GM12878 (cell line): Measurements from ENCODE around the gene TNP2. TPM values are rescaled to one million over a fixed set of nuclear protein-coding genes. Genes with fewer than 3 reads are reported as not detected.

ENCODE experiments used
- ASH2L ChIP-seq: fragments of 300-600, 200-600 bp; sonication (generic); IDR thresholded peaks from 2 replicates; pipeline ENCODE4 v1.6.1; 2017; ENCODE audit warnings: low read depth, mild to moderate bottlenecking, borderline replicate concordance
- BACH1 ChIP-seq: fragments of 450-650 bp; IDR thresholded peaks from 2 replicates; pipeline ENCODE4 v1.6.1; 2017; ENCODE audit warnings: mild to moderate bottlenecking, borderline replicate concordance
- BMI1 ChIP-seq: fragments of 450-650 bp; IDR thresholded peaks from 2 replicates; pipeline ENCODE4 v1.6.1; 2016; ENCODE audit warnings: mild to moderate bottlenecking, moderate library complexity, borderline replicate concordance
- CHD1 ChIP-seq: IDR thresholded peaks from 2 replicates; pipeline ENCODE4 v1.6.1; 2012; ENCODE audit warnings: low read depth, low read length, improper control_type of control experiment
- CHD4 ChIP-seq: fragments of 200-600 bp; sonication (generic); IDR thresholded peaks from 2 replicates; pipeline ENCODE4 v1.6.1; 2016; ENCODE audit warnings: mild to moderate bottlenecking
- CREB1 ChIP-seq: IDR thresholded peaks from 2 replicates; pipeline ENCODE4 v1.6.1; 2012; ENCODE audit warnings: low read depth, mild to moderate bottlenecking, inconsistent platforms
- IKZF2 ChIP-seq, 2 experiments: fragments of 450-650 bp; IDR thresholded peaks; 2 replicates each; pipeline ENCODE4 v1.6.1; 2017; ENCODE audit warnings: mild to moderate bottlenecking in 2 of 2, moderate library complexity in 2 of 2
- KDM1A ChIP-seq: fragments of 200-600 bp; sonication (generic); IDR thresholded peaks from 2 replicates; pipeline ENCODE4 v1.6.1; 2016; ENCODE audit warnings: borderline replicate concordance
- NFXL1 ChIP-seq: fragments of 450-650 bp; IDR thresholded peaks from 2 replicates; pipeline ENCODE4 v1.6.1; 2017; ENCODE audit warnings: antibody characterized with exemption, mild to moderate bottlenecking, borderline replicate concordance
- PKNOX1 ChIP-seq: fragments of 450-650 bp; IDR thresholded peaks from 2 replicates; pipeline ENCODE4 v1.6.1; 2016; ENCODE audit warnings: mild to moderate bottlenecking
- POLR2A ChIP-seq: IDR thresholded peaks from 2 replicates; pipeline ENCODE4 v1.6.1; 2011; ENCODE audit warnings: low read depth, mild to moderate bottlenecking, low read length
- POLR2AphosphoS5 ChIP-seq: IDR thresholded peaks from 2 replicates; pipeline ENCODE4 v1.6.1; 2011; ENCODE audit warnings: mild to moderate bottlenecking, low read length, inconsistent platforms
- POU2F2 ChIP-seq: IDR thresholded peaks from 3 replicates; pipeline ENCODE4 v1.6.1; 2011; ENCODE audit warnings: low read depth, mild to moderate bottlenecking, low read length, borderline replicate concordance
- RAD21 ChIP-seq: IDR thresholded peaks from 2 replicates; pipeline ENCODE4 v1.6.1; 2011; ENCODE audit warnings: mild to moderate bottlenecking, low read depth, low read length, moderate library complexity; ENCODE audit not compliant: insufficient read depth
- RFX5 ChIP-seq: IDR thresholded peaks from 2 replicates; pipeline ENCODE4 v1.6.1; 2011; ENCODE audit warnings: low read depth, low read length, improper control_type of control experiment
- RUNX3 ChIP-seq: IDR thresholded peaks from 2 replicates; pipeline ENCODE4 v1.6.1; 2012; ENCODE audit warnings: low read length, inconsistent platforms
- STAT3 ChIP-seq: IDR thresholded peaks from 2 replicates; pipeline ENCODE4 v1.6.1; 2011; ENCODE audit warnings: low read depth, low read length, improper control_type of control experiment
- TCF7 ChIP-seq: IDR thresholded peaks from 2 replicates; pipeline ENCODE4 v1.6.1; 2014; ENCODE audit warnings: antibody characterized with exemption, borderline replicate concordance
- ZBED1 ChIP-seq: IDR thresholded peaks from 2 replicates; pipeline ENCODE4 v1.6.1; 2016; ENCODE audit warnings: borderline replicate concordance
- polyA plus RNA-seq, 11 experiments: library from polyadenylated mRNA; depleted of rRNA in 4 of 11; unstranded in 6 of 11; stranded (reverse) in 5 of 11; fragments of >200 nt; fragmentation: Nextera tagmentation in 4 of 11; fragmentation: Illumina TruSeq in 1 of 11; extraction: Ambion mirVana in 4 of 11; extraction: Trizol in 1 of 11; gene quantifications; 1 replicate in 1 of 11; 2 replicates in 10 of 11; pipeline versions ENCODE4 v1.2.1 to v1.2.3, GENCODE V29; 2011 to 2016; ENCODE audit warnings: inconsistent platforms in 2 of 11, missing spikeins in 2 of 11, low read depth in 1 of 11
- total RNA-seq, 4 experiments: library from RNA; depleted of rRNA in 3 of 4; stranded (reverse); fragments of >200 nt in 3 of 4; fragmentation: Illumina TruSeq in 1 of 4; extraction: Trizol in 1 of 4; gene quantifications; 2 replicates each; pipeline versions ENCODE4 v1.2.1 to v1.2.3, GENCODE V29; 2013 to 2021
- TF ChIP-seq, protein P1 (sequence below): IDR thresholded peaks from 2 replicates; pipeline ENCODE4 v1.6.1; 2012; ENCODE audit warnings: low read depth, low read length, improper control_type of control experiment
- TF ChIP-seq, protein P2 (sequence below): fragments of 450-650 bp; IDR thresholded peaks from 2 replicates; pipeline ENCODE4 v1.6.1; 2016; ENCODE audit warnings: mild to moderate bottlenecking, moderate library complexity, borderline replicate concordance
- TF ChIP-seq, protein P3 (sequence below): fragments of 450-650 bp; IDR thresholded peaks from 2 replicates; pipeline ENCODE4 v1.6.1; 2016; ENCODE audit warnings: mild to moderate bottlenecking
- TF ChIP-seq, protein P4 (sequence below): IDR thresholded peaks from 2 replicates; pipeline ENCODE4 v1.6.1; 2012; ENCODE audit warnings: low read length, inconsistent platforms

TNP2 gene
- total and polyA plus RNA-seq, 10 of the 15 experiments (the other 5 are each of a cell fraction or from before 2014, with no cell fraction given): not detected

DNA sequence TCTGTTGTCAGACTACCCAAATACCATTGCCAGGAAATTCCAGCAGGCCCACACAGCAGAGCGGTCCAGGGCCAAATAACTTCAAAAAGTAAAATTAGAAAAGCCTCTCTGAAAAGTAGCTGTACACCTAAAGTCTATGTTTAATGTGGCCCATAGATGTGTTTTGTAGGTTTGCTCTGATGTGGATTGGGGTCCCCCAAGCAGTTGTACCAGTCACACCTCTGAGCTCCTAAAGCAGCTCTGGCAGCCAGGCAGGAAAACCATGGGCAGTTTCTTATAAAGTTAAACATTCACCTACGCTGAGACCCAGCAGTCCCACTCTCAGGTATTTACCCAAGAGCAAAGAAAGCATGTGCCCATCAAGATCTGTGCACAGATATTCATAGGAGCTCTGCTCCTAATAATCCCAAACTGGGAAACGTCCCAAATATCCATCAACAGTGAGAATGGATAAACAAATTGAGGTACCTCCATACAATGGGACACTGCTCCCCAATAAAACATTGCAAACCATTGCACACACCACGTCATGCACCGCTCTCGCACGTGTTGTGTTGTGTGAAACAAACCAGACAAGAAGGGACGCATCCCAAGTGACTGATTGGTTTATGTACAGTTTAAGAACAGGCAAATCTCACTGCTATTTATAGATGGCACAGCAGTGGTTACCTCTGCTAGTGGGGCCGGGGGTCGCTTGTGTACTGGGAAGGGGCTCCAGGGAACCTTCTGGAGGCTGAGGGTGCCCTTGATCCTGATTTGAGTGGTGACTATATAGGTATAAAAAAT lies 27.8 kb upstream of the TNP2 start (continued):
- TF ChIP-seq NFXL1 (no peak), STAT3 (no peak), RFX5 (no peak), ASH2L (no peak), IKZF2 (IDR thresholded peaks at IDR 0.05) (no peak), POU2F2 (no peak), KDM1A (no peak), POLR2AphosphoS5 (no peak), CREB1 (0 out of 2 replicates have a peak, but pooled peaks have one; percentile 57), ZBED1 (no peak), CHD4 (no peak), TCF7 (no peak), CHD1 (no peak), PKNOX1 (no peak), RUNX3 (no peak), POLR2A (no peak), BMI1 (no peak), BACH1 (0 out of 2 replicates have a peak, but pooled peaks have one; percentile 24), RAD21 (no peak)
- TF ChIP-seq, protein P1, sequence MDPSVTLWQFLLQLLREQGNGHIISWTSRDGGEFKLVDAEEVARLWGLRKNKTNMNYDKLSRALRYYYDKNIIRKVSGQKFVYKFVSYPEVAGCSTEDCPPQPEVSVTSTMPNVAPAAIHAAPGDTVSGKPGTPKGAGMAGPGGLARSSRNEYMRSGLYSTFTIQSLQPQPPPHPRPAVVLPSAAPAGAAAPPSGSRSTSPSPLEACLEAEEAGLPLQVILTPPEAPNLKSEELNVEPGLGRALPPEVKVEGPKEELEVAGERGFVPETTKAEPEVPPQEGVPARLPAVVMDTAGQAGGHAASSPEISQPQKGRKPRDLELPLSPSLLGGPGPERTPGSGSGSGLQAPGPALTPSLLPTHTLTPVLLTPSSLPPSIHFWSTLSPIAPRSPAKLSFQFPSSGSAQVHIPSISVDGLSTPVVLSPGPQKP: no peak
- TF ChIP-seq, protein P2, sequence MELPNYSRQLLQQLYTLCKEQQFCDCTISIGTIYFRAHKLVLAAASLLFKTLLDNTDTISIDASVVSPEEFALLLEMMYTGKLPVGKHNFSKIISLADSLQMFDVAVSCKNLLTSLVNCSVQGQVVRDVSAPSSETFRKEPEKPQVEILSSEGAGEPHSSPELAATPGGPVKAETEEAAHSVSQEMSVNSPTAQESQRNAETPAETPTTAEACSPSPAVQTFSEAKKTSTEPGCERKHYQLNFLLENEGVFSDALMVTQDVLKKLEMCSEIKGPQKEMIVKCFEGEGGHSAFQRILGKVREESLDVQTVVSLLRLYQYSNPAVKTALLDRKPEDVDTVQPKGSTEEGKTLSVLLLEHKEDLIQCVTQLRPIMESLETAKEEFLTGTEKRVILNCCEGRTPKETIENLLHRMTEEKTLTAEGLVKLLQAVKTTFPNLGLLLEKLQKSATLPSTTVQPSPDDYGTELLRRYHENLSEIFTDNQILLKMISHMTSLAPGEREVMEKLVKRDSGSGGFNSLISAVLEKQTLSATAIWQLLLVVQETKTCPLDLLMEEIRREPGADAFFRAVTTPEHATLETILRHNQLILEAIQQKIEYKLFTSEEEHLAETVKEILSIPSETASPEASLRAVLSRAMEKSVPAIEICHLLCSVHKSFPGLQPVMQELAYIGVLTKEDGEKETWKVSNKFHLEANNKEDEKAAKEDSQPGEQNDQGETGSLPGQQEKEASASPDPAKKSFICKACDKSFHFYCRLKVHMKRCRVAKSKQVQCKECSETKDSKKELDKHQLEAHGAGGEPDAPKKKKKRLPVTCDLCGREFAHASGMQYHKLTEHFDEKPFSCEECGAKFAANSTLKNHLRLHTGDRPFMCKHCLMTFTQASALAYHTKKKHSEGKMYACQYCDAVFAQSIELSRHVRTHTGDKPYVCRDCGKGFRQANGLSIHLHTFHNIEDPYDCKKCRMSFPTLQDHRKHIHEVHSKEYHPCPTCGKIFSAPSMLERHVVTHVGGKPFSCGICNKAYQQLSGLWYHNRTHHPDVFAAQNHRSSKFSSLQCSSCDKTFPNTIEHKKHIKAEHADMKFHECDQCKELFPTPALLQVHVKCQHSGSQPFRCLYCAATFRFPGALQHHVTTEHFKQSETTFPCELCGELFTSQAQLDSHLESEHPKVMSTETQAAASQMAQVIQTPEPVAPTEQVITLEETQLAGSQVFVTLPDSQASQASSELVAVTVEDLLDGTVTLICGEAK: no peak; the same call in 1 of the 2 replicates
- TF ChIP-seq, protein P3, sequence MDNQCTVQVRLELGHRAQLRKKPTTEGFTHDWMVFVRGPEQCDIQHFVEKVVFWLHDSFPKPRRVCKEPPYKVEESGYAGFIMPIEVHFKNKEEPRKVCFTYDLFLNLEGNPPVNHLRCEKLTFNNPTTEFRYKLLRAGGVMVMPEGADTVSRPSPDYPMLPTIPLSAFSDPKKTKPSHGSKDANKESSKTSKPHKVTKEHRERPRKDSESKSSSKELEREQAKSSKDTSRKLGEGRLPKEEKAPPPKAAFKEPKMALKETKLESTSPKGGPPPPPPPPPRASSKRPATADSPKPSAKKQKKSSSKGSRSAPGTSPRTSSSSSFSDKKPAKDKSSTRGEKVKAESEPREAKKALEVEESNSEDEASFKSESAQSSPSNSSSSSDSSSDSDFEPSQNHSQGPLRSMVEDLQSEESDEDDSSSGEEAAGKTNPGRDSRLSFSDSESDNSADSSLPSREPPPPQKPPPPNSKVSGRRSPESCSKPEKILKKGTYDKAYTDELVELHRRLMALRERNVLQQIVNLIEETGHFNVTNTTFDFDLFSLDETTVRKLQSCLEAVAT: no peak; the same call in 1 of the 2 replicates
- TF ChIP-seq, protein P4, sequence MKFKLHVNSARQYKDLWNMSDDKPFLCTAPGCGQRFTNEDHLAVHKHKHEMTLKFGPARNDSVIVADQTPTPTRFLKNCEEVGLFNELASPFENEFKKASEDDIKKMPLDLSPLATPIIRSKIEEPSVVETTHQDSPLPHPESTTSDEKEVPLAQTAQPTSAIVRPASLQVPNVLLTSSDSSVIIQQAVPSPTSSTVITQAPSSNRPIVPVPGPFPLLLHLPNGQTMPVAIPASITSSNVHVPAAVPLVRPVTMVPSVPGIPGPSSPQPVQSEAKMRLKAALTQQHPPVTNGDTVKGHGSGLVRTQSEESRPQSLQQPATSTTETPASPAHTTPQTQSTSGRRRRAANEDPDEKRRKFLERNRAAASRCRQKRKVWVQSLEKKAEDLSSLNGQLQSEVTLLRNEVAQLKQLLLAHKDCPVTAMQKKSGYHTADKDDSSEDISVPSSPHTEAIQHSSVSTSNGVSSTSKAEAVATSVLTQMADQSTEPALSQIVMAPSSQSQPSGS: no peak
